EL (cell line): Measurements from ENCODE around the gene FBLN1.
A peak's percentile ranks its signal among the peaks of the same experiment; 100 is the strongest.
"Not testable (repeated sequence)": the region's sequence is repeated elsewhere in the genome, so short reads cannot be mapped to it uniquely, and the experiment has no call there.

Source experiments
- DNase-seq: peaks from one replicate; pipeline ENCODE4 v3.0.0-alpha.2; 2016

The FBLN1 gene

GRCh38 chr22:45586651-45587405, 84.1 kb downstream of the FBLN1 start:
- DNase-seq: no peak

GRCh38 chr22:45587638-45588505, 85.2 kb downstream of the FBLN1 start:
- peak; percentile 81 for DNase-seq

GRCh38 chr22:45589556-45589955, 86.9 kb downstream of the FBLN1 start:
- DNase-seq: no peak

GRCh38 chr22:45590262-45590661, 87.6 kb downstream of the FBLN1 start:
- DNase-seq: no peak

GRCh38 chr22:45591633-45592213, 89.0 kb downstream of the FBLN1 start:
- not testable (repeated sequence) for DNase-seq

- DNase-seq: no peak
These were observed 91.6 kb downstream of the FBLN1 start for GRCh38 chr22:45594123-45594941.

- no peak for DNase-seq
These were observed 94.9 kb downstream of the FBLN1 start for GRCh38 chr22:45597460-45598192.

- no peak for DNase-seq
These were observed 96.0 kb downstream of the FBLN1 start for GRCh38 chr22:45598596-45599217.

GRCh38 chr22:45599836-45600577, 97.3 kb downstream of the FBLN1 start:
- DNase-seq: no peak

GRCh38 chr22:45600790-45601730, 98.4 kb downstream of the FBLN1 start:
- DNase-seq: peak; percentile 38

- DNase-seq: peak; percentile 24
These were observed 99.5 kb downstream of the FBLN1 start for GRCh38 chr22:45602004-45602733.

- DNase-seq: peak; percentile 87
These were observed 100.3 kb downstream of the FBLN1 start for GRCh38 chr22:45602824-45603595.

- no peak for DNase-seq
These were observed 100.9 kb downstream of the FBLN1 start for GRCh38 chr22:45603619-45604018.

GRCh38 chr22:45608045-45608444, 105.4 kb downstream of the FBLN1 start:
- not testable (repeated sequence) for DNase-seq

- DNase-seq: peak; percentile 92
These were observed 106.1 kb downstream of the FBLN1 start for GRCh38 chr22:45608763-45609180.

GRCh38 chr22:45612451-45612901, 109.8 kb downstream of the FBLN1 start:
- DNase-seq: peak; percentile 88

GRCh38 chr22:45612940-45613339, 110.3 kb downstream of the FBLN1 start:
- no peak for DNase-seq

- DNase-seq: no peak
These were observed 112.7 kb downstream of the FBLN1 start for GRCh38 chr22:45615364-45615763.
